Stimulated activated CD4-positive, alpha-beta T cell treated with anti-CD3 and anti-CD28 coated beads, Interleukin-4, amount 100 ng/mL, for 48 hours (primary cell): ENCODE results near the gene RSPH9.
"Not testable (repeated sequence)": the region's sequence is repeated elsewhere in the genome, so short reads cannot be mapped to it uniquely, and the experiment has no call there.

Experiments used
- DNase-seq, 2 donors: peaks; one replicate each; pipeline ENCODE4 v3.0.0-alpha.2; 2020; ENCODE audit warnings: low read depth in 2 of 2

The RSPH9 gene

GRCh38 chr6:43629104-43629504, 15.7 kb upstream of the RSPH9 start, which contains the start of gene GTPBP2:
GTPBP2 (minus strand) TSS chr6:43629264; CDS start chr6:43629162, 102 bp downstream.
- peak; percentile 91 to 95 for DNase-seq

GRCh38 chr6:43629505-43630300, 15.1 kb upstream of the RSPH9 start:
- peak; percentile 83 to 90 for DNase-seq

- DNase-seq = no peak
These were observed 13.7 kb upstream of the RSPH9 start for GRCh38 chr6:43630980-43631619.

GRCh38 chr6:43633002-43633401, 11.8 kb upstream of the RSPH9 start:
- not testable (repeated sequence) for DNase-seq

- DNase-seq = no peak
These were observed 10.0 kb upstream of the RSPH9 start for GRCh38 chr6:43634702-43635303.

GRCh38 chr6:43635387-43636307, 9.2 kb upstream of the RSPH9 start, which contains the start of gene MAD2L1BP:
MAD2L1BP (plus strand) TSS chr6:43635840; CDS start chr6:43635876, 36 bp downstream.
- DNase-seq = peak; percentile 79 to 85

GRCh38 chr6:43636308-43636659, 8.6 kb upstream of the RSPH9 start:
- DNase-seq = no peak

GRCh38 chr6:43639984-43640800, 4.6 kb upstream of the RSPH9 start:
- no peak for DNase-seq

GRCh38 chr6:43645613-43645964, 753 bp downstream of the RSPH9 start:
- no peak for DNase-seq

GRCh38 chr6:43647613-43648012, 2.8 kb downstream of the RSPH9 start:
- DNase-seq = no peak

GRCh38 chr6:43648248-43648647, 3.4 kb downstream of the RSPH9 start:
- DNase-seq = no peak

GRCh38 chr6:43652822-43653221, 8.0 kb downstream of the RSPH9 start:
- not testable (repeated sequence) for DNase-seq

- DNase-seq = no peak
These were observed 12.5 kb downstream of the RSPH9 start for GRCh38 chr6:43657221-43657802.

- no peak for DNase-seq
These were observed 13.3 kb downstream of the RSPH9 start for GRCh38 chr6:43658161-43658560.

- not testable (repeated sequence) for DNase-seq
These were observed 18.1 kb downstream of the RSPH9 start for GRCh38 chr6:43662948-43663347.

- no peak for DNase-seq
These were observed 20.5 kb downstream of the RSPH9 start for GRCh38 chr6:43665376-43665775.

GRCh38 chr6:43666196-43666920, 21.5 kb downstream of the RSPH9 start:
- DNase-seq = no peak

GRCh38 chr6:43667245-43668150, 22.7 kb downstream of the RSPH9 start:
- peak; percentile 77 to 89 for DNase-seq
